Midbrain (tissue), 1 donor: ENCODE data around the gene STYXL1.

Experiments used
- DNase-seq: peaks from one replicate; lab custom pipeline; 2025; lab: John Stamatoyannopoulos, UW

Gene STYXL1

DNA sequence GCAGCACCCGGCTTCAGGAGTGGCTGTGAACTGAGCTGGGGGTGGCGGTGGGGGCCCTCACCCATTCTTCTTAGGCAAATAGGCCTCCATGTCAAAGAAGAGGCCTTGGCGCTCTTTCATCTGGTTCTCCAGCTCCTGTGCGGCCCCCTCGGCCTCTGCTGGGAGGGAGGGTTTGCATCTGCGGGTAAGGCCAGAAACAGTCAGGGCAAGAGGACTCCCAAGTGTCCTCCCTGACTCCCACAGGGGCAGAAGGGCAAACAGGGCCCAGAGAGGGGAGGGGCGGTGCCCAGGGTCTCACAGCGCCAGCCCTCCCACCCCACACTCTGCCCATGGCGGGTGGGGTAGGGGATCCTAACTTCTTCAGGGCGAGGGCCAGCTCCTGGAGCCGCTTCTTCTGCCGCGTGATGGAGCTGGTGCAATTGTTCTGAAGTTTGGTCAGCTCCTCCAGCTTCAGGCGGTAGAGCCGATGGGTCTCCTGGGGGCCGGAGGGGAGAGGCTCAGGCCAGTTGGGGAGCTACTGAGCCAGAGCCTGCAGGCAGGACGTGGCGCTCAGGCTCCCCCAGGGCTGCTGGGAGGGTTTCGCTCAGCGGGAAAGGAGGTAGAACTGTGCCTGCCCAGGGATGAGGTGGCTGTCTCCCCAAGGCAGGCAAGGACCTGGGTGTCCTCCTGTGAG lies 55.6 kb downstream of the STYXL1 start:
- no peak for DNase-seq

DNA sequence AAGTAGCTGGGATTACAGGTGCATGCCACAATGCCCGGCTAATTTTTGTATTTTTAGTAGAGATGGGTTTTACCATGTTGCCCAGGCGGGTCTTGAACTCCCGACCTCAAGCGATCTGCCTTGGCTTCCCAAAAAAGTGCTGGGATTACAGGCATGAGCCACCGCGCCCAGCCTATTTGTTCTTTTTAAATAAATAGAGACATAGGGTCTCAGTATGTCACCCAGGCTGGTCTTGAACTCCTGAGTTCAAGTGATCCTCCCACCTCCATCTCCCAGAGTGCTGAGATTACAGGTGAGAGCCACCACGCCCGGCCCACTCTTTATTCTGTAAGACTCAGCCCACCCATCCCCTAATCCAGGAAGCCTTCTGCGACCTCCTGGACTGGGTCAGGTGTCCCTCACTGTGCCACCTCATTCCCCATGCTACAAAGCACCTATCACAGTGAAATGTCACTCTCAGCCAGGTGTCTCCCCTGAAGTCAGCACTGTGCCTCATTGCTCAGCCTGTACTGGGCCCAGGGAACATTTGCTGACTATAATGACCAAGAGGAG lies 56.2 kb downstream of the STYXL1 start:
- no peak for DNase-seq

DNA sequence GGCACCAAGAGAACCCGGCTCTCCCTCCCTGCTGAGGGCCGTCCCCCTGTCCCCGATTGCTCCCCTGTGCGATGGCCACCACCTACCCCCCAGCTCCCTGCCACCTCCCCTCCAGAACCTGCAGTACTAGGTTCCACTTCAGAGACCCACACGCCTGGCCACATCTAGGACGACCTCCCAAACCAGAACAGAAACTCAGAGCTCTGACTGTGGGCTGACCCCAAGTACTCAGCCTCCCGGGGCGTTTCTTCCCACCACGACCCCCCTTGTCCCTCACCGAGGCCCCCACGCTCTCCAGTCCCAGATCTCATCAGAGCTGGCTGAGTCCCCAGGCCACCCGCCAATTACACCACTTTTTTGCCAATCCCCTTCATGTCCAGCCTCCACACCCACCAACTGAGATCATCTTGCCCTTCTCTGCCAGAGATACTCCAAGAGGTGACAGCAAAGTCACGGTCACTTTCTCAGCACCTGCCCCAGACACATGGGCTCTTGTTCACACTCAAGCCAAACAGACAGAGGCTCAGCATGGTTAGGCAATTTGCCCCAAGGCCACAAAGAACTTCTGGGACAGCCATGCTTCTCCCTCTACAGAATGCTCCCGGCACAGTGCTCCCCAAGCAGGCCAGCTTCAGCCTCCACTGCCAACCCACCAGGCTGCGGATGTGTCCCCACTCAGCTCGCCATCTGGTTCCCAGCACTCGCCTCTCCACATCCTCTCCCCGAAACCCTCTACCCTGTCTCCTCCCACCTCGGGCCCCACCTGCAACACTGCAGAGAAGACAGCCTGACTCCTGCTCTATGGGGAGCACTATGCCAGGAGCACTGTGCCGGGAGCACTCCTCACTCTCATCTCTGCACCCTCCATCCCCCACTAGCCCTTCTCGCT lies 58.1 kb downstream of the STYXL1 start:
- no peak for DNase-seq

DNA sequence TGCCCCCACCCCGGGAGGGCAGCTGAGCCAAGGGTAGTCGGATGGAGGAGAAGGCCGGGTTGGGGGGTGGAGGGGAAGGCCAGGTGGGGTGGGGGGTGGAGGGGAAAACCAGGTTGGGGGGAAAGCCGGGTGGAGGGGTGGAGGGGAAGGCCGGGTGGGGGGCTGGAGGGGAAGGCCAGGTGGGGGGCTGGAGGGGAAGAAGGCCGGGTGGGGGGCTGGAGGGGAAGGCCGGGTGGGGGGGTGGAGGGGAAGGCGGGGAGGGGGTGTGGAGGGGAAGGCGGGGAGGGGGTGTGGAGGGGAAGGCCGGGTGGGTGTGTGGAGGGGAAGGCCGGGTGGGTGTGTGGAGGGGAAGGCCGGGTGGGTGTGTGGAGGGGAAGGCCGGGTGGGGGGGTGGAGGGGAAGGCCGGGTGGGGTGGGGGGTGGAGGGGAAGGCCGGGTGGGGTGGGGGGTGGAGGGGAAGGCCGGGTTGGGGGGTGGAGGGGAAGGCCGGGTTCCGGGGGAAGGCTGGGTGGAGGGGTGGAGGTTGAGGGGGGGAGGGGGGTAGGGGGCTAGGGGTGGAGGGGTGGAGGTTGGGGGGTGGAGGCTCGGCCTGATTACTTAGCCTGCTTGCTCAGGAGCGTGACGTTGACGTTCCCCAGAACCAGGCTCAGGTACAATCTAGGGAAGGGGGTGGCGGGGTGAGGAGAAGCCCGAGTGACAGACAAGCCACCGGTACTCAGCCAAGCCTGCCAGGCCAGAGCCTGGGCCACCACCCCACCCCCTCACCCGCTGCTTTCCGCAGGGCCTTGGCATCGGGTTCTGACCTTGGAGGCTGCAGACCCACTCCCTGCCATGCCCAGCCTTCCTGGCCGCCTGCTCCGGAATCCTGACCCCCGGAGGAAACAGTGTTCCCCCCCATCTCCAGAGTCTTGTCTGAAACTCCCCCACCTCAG lies 59.0 kb downstream of the STYXL1 start:
- no peak for DNase-seq

DNA sequence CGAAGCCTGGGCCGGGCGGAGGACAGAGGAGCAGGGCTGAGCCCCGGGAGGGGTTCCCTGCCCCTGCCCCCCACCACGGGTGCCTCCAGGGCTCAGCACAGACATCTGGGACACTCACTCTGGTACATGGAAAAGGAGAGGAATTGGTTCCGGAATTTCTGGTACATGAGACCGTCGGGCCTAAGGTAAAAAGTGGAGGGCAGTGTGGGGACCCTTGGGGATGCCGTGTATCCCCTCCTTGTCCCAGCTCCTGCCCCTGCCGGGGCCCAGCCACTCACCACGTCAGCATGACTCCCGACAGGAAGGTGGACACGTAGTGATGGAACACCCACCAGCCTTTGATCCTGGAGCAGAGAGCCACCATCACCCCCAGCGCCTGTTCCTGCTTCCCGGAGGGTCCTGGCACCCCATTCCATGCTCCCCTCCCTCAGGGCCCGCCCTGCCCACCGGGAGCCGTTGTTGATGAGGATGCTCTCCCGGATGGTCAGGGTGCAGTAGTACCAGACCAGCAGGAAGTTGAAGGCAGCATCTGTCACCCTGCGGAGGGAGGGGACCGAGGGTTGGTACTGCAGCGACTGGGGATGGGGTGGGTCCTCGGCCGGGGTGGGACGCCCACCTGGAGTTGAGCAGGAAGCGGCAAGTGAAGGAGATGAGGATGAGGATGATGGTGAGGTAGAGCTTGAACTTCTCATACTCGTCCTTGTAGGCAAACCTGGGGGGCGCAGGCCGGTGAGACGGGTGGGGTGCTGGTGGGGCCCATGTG lies 59.8 kb downstream of the STYXL1 start:
- DNase-seq: no peak

DNA sequence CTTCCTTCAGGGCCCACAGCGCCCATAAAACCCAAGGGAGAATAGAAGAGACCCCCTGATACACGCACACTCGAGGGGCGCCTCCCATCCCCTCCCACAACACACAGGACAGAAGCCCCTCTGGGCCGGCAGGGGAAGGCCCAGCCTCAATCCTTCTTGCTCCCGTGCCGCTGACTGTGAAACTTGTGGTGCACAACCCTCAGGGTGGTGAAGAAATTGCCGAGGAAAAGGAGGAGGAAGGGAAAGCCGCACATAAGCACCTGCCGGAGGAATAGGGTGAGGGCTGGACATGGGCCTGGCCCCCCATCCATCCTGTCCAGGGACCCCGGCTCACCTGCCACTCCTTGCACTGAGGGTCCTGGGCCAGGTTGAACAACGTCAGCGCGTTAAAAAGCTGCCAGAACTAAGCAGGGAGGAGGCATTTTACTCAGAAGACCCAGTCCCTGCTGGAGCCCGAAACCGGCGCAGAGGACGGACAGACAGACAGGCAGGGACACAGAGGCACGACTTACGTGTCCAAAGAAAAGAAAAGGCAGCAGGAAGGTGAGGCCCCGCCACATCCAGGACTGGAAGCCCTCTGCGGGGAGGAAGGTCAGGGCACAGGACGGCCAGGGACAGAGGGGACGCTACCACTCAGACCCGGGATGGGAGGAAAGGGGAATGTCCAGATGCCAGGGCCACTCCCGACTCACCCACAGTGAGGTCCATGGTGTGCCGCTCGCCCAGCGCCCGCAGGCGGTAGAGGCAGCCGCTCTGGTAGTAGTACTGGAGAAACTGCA lies 60.6 kb downstream of the STYXL1 start:
- no peak for DNase-seq

DNA sequence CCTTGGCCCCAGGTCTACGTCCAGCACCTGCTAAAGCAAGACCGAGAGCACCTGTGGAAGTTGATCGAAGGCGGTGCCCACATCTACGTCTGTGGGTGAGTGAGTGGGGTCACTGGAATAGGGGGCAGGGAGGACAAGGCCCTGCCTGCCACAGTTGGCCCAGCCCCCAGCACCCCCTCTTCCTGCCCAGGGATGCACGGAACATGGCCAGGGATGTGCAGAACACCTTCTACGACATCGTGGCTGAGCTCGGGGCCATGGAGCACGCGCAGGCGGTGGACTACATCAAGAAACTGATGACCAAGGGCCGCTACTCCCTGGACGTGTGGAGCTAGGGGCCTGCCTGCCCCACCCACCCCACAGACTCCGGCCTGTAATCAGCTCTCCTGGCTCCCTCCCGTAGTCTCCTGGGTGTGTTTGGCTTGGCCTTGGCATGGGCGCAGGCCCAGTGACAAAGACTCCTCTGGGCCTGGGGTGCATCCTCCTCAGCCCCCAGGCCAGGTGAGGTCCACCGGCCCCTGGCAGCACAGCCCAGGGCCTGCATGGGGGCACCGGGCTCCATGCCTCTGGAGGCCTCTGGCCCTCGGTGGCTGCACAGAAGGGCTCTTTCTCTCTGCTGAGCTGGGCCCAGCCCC lies 61.5 kb downstream of the STYXL1 start:
- no peak for DNase-seq

DNA sequence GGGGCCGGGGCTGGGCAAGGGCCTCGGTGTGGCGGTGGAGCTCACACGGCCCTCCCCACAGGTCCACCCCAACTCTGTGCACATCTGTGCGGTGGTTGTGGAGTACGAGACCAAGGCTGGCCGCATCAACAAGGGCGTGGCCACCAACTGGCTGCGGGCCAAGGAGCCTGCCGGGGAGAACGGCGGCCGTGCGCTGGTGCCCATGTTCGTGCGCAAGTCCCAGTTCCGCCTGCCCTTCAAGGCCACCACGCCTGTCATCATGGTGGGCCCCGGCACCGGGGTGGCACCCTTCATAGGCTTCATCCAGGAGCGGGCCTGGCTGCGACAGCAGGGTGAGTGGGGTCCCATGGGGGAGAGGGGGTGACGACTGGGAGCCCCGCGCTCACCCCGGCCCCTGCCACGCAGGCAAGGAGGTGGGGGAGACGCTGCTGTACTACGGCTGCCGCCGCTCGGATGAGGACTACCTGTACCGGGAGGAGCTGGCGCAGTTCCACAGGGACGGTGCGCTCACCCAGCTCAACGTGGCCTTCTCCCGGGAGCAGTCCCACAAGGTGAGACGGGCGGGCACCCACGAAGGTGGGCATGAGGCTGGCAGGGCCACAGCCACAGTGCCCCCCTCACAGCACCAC lies 62.2 kb downstream of the STYXL1 start:
- DNase-seq: no peak

DNA sequence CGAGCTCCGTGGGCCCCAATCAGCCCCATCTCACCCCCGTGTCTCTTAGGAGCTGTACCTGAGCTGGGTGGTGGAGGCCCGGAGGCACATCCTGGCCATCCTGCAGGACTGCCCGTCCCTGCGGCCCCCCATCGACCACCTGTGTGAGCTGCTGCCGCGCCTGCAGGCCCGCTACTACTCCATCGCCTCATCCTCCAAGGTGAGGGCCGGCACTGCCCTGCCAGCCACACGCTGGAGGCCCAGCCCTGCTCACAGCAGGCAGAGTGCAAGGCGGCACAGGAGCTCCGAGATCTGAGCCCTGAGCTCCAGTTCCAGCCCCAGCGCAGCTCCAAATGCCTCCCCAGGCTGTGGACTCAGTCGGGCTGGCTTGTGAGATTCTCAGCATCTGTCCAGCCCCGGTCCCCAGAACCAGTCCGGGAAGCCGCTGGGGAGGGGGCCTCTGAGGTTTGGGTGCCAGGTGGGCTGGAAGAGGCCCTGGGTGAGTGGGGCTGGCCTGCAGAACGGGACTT lies 62.7 kb downstream of the STYXL1 start:
- DNase-seq: no peak

DNA sequence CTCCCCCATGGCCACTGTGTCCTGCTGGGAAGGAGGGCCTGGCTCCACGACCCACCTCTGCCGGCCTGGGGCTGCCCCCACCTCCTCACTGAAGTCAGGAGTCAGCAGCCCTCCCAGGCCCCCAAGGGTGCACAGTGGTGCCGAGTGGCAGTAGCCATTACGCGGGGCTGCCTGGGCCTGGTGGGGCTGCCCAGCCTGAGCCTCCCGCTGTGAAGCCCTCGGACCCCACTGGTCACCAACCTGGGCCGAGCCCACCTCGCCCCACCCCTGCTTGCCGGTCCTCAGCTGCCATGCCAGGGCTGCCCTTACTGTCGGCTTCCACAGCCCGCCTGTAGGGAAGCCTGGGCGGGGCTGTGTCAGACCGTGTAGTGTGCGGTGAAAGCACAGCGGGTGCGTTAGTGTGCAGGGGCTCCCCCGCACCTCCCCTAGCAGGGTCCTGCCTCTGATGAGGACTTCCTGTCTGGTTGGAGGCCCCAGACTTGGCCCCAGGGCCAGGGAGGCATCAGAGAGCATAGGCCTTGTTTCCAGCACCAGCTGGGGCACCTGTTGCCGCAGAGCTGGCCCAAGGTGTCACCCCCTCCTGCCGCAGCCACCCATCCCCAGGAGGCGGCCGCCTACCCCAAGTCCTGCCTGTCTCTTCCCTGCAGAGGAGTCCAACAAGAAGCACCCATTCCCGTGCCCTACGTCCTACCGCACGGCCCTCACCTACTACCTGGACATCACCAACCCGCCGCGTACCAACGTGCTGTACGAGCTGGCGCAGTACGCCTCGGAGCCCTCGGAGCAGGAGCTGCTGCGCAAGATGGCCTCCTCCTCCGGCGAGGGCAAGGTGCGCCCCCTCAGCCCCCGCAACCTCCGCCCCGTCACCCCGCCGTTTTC lies 63.4 kb downstream of the STYXL1 start:
- DNase-seq: no peak

DNA sequence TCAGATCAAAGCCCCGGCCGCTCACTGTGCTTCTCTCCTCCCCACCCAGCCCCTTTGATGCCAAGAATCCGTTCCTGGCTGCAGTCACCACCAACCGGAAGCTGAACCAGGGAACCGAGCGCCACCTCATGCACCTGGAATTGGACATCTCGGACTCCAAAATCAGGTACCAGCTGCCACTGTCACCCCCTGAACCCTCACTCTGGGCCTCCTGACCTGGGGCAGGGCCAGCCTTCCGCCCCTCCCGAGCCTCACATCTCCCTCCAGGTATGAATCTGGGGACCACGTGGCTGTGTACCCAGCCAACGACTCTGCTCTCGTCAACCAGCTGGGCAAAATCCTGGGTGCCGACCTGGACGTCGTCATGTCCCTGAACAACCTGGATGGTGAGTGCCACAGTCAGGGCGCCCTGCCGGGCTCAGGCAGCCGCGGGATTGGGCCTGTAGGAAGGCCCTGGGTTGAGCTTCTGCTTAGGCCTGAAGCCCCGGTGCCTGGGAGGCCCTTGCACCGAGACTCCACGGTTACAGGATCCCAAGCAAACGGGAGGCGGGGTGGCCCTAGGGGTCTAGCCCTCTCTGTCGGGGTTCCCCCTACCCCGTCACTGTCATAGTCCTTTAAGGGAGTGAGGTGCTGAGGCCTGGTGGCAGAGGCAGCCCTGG lies 64.2 kb downstream of the STYXL1 start:
- no peak for DNase-seq

DNA sequence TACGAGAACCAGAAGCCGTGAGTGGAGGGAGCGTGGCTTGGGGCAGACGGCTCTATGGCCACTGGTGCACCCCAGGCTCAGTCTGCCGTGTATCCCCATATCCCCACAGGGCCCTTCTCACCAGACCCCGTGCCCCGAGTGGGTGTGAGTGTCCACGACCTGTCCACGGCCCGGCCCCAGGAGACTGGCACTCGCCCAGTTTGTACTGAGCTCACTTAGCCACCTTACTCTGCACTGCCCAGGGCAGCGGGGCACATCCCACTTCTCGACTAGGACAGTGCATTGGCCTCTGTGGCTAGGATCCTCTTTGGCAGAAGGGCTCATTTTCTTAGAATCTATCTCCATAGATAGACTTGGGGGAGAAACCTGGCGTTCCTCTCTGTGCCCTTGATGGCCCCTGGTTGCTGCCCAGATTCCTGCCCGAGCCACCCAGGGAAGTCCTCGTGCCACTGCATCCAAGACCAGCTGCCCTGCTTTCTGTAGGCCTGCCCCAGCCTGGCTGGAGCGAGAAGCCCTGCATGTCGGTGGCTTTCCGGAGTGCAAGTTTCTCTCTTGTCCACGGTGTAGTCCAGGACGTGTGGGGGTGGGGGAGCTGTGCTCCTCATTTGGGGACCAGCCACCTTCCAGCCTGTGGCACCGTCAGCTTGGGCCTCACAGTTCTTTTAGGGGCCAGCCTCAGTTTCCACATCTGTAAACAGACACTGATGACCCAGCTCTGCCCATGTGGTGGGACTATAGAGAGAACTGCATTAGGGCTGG lies 65.3 kb downstream of the STYXL1 start:
- DNase-seq: no peak

DNA sequence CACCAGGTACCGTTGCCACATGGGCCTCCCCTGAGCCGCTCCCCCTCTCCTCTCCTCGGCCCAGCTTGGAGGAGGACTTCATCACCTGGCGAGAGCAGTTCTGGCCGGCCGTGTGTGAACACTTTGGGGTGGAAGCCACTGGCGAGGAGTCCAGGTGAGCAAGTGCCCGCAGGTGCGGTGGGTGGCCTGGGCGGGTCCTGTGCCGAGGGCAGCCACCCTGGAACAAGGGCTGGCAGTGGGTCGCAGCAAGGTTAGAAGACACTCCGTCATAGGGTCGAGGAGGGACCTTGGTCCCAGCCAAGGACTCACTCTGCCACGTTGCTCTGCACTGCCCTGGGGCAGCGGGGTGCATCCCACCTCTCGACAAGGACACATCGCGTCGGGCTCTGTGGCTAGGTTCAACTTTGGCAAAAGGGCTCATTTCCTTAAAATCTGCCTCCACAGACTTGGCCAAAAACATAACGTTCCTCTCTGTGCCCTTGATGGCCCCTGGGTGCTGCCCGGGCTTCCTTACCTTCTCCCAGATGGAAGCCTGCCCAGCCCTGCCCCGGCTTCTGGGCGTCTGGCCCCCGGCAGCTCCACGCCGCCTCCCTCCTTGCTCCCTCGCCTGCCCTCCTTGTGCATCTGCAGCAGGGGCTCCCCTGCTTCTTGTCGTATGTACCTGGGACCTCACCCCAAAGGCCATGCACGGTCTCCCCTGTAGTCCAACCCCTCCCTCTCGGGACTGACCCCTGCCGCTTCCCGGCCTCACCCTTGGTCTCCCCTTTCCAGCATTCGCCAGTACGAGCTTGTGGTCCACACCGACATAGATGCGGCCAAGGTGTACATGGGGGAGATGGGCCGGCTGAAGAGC lies 66.1 kb downstream of the STYXL1 start:
- no peak for DNase-seq

DNA sequence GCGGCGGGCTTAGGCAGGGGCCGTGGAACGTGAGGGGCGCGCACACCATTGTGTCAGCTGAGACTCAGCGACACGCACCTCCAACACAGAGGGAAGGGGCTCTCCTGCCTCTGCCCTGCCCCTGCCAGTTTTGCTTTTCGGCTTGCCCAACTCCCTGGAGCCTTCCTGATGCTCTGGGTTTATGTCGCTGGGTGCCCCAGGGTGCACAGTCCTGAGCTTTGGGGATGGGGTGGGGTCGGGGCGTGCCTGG lies 66.7 kb downstream of the STYXL1 start:
- DNase-seq: no peak

DNA sequence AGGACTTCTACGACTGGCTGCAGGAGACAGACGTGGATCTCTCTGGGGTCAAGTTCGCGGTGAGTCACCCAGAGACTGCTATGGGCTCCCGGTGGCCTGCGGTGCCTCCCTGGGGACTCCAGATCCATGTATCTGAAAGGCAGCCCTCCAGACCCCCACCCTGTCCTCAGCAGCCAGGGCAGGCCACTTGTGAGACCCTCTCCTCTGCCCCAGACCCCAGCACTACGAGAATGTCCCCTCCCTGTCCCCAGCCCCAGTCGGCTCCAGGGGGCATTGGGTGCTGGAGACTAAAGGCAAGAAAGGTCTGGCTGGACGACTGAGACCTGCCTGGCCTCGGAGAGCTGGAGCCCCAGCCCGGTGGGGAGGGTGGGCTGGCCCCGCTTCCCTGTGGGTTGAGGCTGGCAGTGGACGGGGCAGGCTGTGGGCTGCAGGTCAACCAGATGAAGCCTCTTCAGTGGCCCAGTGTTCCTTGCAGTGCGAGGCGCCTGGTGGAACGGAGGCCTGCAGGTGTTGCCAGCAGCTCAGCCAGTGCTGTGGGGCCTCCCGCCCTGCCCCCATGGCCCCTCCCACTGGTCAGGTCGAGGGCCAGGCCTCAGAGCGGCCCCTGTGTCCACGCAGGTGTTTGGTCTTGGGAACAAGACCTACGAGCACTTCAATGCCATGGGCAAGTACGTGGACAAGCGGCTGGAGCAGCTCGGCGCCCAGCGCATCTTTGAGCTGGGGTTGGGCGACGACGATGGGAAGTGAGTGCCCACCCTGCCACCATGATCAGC lies 67.2 kb downstream of the STYXL1 start:
- no peak for DNase-seq
